DND-41 (cell line): ENCODE measurements around the gene RNPEP.

ENCODE experiments used
- ATAC-seq: fragments of 200-7000 bp; cut with Tn5 transposase; 3 replicates; pipeline ENCODE4 v1.9.1; 2021; ENCODE audit warnings: low read depth; ENCODE audit not compliant: insufficient read depth
- DNase-seq: peaks from one replicate; pipeline ENCODE4 v3.0.0-alpha.2; 2020
- H2AFZ ChIP-seq: 2 replicates; pipeline ENCODE4 v1.6.0; 2012; ENCODE audit warnings: low read depth, low read length
- H3K27ac ChIP-seq: 2 replicates; pipeline ENCODE4 v1.5.1; 2012; ENCODE audit warnings: low read length, inconsistent platforms
- H3K27me3 ChIP-seq: fragments of 200-600 bp; sonication (generic); 2 replicates; pipeline ENCODE4 v1.6.0; 2012; ENCODE audit warnings: low read length, mild to moderate bottlenecking, inconsistent platforms; ENCODE audit not compliant: insufficient read depth, poor library complexity
- H3K36me3 ChIP-seq: 2 replicates; pipeline ENCODE4 v1.5.1; 2012; ENCODE audit warnings: low read length, inconsistent platforms; ENCODE audit not compliant: insufficient read depth
- H3K4me1 ChIP-seq: 2 replicates; pipeline ENCODE4 v1.5.1; 2012; ENCODE audit warnings: mild to moderate bottlenecking, low read length; ENCODE audit not compliant: insufficient read depth
- H3K4me2 ChIP-seq: 2 replicates; pipeline ENCODE4 v1.6.0; 2012; ENCODE audit warnings: mild to moderate bottlenecking, moderate library complexity, low read length, inconsistent platforms; ENCODE audit not compliant: insufficient read depth
- H3K4me3 ChIP-seq, 2 experiments: fragments of 200-600 bp in 1 of 2; shearing (Covaris generic) in 1 of 2; 2 replicates each; pipeline ENCODE4 v1.5.1; 2012 to 2016; ENCODE audit warnings: inconsistent platforms in 2 of 2, low read length in 2 of 2, mild to moderate bottlenecking in 2 of 2, low read depth in 1 of 2, moderate library complexity in 1 of 2
- H3K79me2 ChIP-seq: 2 replicates; pipeline ENCODE4 v1.6.0; 2012; ENCODE audit warnings: low read length, inconsistent platforms; ENCODE audit not compliant: insufficient read depth
- H3K9ac ChIP-seq: 2 replicates; pipeline ENCODE4 v1.6.0; 2012; ENCODE audit warnings: low read depth, mild to moderate bottlenecking, inconsistent platforms, low read length, moderate library complexity
- H3K9me3 ChIP-seq: 2 replicates; pipeline ENCODE4 v1.5.1; 2012; ENCODE audit warnings: low read length, moderate library complexity, mild to moderate bottlenecking, inconsistent platforms; ENCODE audit not compliant: insufficient read depth, severe bottlenecking
- H4K20me1 ChIP-seq: 2 replicates; pipeline ENCODE4 v1.6.0; 2012; ENCODE audit warnings: low read length; ENCODE audit not compliant: insufficient read depth
- CTCF ChIP-seq: IDR thresholded peaks from 2 replicates; pipeline ENCODE4 v1.5.1; 2012; ENCODE audit warnings: borderline replicate concordance, low read length, moderate library complexity, mild to moderate bottlenecking; ENCODE audit not compliant: poor library complexity, severe bottlenecking; ENCODE audit errors: extremely low read depth
- EZH2 ChIP-seq: IDR thresholded peaks from 3 replicates; pipeline ENCODE4 v1.6.1; 2012; ENCODE audit warnings: borderline replicate concordance, low read depth, mild to moderate bottlenecking, moderate library complexity, low read length, inconsistent platforms; ENCODE audit not compliant: severe bottlenecking

RNPEP gene

GRCh38 chr1:201946224-201946908 is 36.1 kb upstream of the RNPEP start, which contains the start of gene LMOD1:
Gene LMOD1, minus strand, starts transcription at chr1:201946548. Its CDS starts 208 bp downstream, at chr1:201946340.
- no peaks in the 10 kb centered on the region for H3K4me1 ChIP-seq
- H3K9me3 ChIP-seq, result no peaks in the 10 kb centered on the region
- H4K20me1 ChIP-seq, result 0 out of 2 replicates have a peak, but pooled peaks cover 5% of the 10 kb centered on the region
- no peak within 1 kb of the TSS for H3K4me2 ChIP-seq
- no peaks in the 10 kb centered on the region for H3K79me2 ChIP-seq
- ATAC-seq (no peak), DNase-seq (no peak)
- TF ChIP-seq EZH2, result no peak
- TF ChIP-seq CTCF, result no peak
- no peak within 1 kb of the TSS for H3K4me3 ChIP-seq
- H3K27me3 ChIP-seq, result peaks cover 30% of the 10 kb centered on the region
- H2AFZ ChIP-seq, result no peak within 1 kb of the TSS
- H3K36me3 ChIP-seq, result no peaks in the 10 kb centered on the region
- H3K9ac ChIP-seq, result no peak within 1 kb of the TSS
- no peak within 1 kb of the TSS for H3K27ac ChIP-seq

- H3K4me1 ChIP-seq, result no peaks in the 10 kb centered on the region
- peaks cover 30% of the 10 kb centered on the region for H3K27me3 ChIP-seq
- no peaks in the 10 kb centered on the region for H3K9me3 ChIP-seq
- no peak overlapping the region for H3K4me2 ChIP-seq
- no peaks in the 10 kb centered on the region for H3K36me3 ChIP-seq
- H3K27ac ChIP-seq, result no peak overlapping the region
- ATAC-seq (no peak), DNase-seq (no peak)
- no peak overlapping the region for H2AFZ ChIP-seq
- no peak overlapping the region for H3K4me3 ChIP-seq
- no peak overlapping the region for H3K9ac ChIP-seq
- TF ChIP-seq EZH2, result no peak
- no peak for TF ChIP-seq CTCF
- no peaks in the 10 kb centered on the region for H3K79me2 ChIP-seq
- H4K20me1 ChIP-seq, result 0 out of 2 replicates have a peak, but pooled peaks cover 5% of the 10 kb centered on the region
Measured at GRCh38 chr1:201947697-201948008, 34.8 kb upstream of the RNPEP start.

GRCh38 chr1:201949491-201949890 is 33.0 kb upstream of the RNPEP start:
- no peaks in the 10 kb centered on the region for H3K9me3 ChIP-seq
- peaks cover 4% of the 10 kb centered on the region for H3K4me1 ChIP-seq
- no peaks in the 10 kb centered on the region for H3K36me3 ChIP-seq
- ATAC-seq, result no peak
- no peak overlapping the region for H2AFZ ChIP-seq
- no peak for DNase-seq
- peaks cover 3% of the 10 kb centered on the region; the same call in 1 of the 2 replicates for H3K79me2 ChIP-seq
- peaks cover 23% of the 10 kb centered on the region for H3K27me3 ChIP-seq
- no peak overlapping the region for H3K9ac ChIP-seq
- no peak for TF ChIP-seq CTCF
- no peak for TF ChIP-seq EZH2
- no peak overlapping the region for H3K27ac ChIP-seq
- H4K20me1 ChIP-seq, result no peaks in the 10 kb centered on the region
- H3K4me2 ChIP-seq, result no peak overlapping the region
- H3K4me3 ChIP-seq, result no peak overlapping the region
